GM23338 (cell line): ENCODE data around the gene SLC2A9. TPM values are rescaled to one million over a fixed set of nuclear protein-coding genes. Genes with fewer than 3 reads are reported as not detected.

Source experiments
- ATAC-seq: fragments of 200-7000 bp; cut with Tn5 transposase; 3 replicates; pipeline ENCODE4 v1.9.1; 2020
- DNase-seq: peaks from one replicate; pipeline ENCODE4 v3.0.0-alpha.2; 2015; ENCODE audit warnings: low spot score
- H2AFZ ChIP-seq: fragments of 200-600 bp; sonication (generic); 2 replicates; pipeline ENCODE4 v1.8.0; 2016; ENCODE audit warnings: antibody characterized with exemption, mild to moderate bottlenecking, moderate library complexity
- H3F3A ChIP-seq: fragments of 200-600 bp; sonication (generic); replicated peaks from 2 replicates; pipeline ENCODE4 v1.8.0; 2017; ENCODE audit warnings: antibody characterized with exemption, mixed run types, low read depth
- H3K27ac ChIP-seq: fragments of 200-600 bp; sonication (generic); 2 replicates; pipeline ENCODE4 v1.6.1; 2016; ENCODE audit warnings: low read depth
- H3K27me3 ChIP-seq: fragments of 200-600 bp; sonication (generic); 2 replicates; pipeline ENCODE4 v1.8.0; 2016; ENCODE audit warnings: mild to moderate bottlenecking, mixed run types, moderate library complexity; ENCODE audit not compliant: insufficient read depth
- H3K36me3 ChIP-seq: fragments of 200-600 bp; sonication (generic); 2 replicates; pipeline ENCODE4 v1.8.0; 2016; ENCODE audit warnings: mild to moderate bottlenecking; ENCODE audit not compliant: insufficient read depth
- H3K4me1 ChIP-seq: fragments of 200-600 bp; sonication (generic); 2 replicates; pipeline ENCODE4 v1.8.0; 2016; ENCODE audit warnings: mild to moderate bottlenecking, moderate library complexity; ENCODE audit not compliant: insufficient read depth
- H3K4me2 ChIP-seq: fragments of 200-600 bp; sonication (generic); 2 replicates; pipeline ENCODE4 v1.7.1; 2017; ENCODE audit warnings: mixed run types
- H3K4me3 ChIP-seq: fragments of 200-600 bp; sonication (generic); 2 replicates; pipeline ENCODE4 v1.6.1; 2016; ENCODE audit warnings: mixed run types
- H3K79me2 ChIP-seq: fragments of 200-600 bp; sonication (generic); replicated peaks from 2 replicates; pipeline ENCODE4 v1.8.0; 2017; ENCODE audit warnings: mild to moderate bottlenecking; ENCODE audit not compliant: insufficient read depth
- H3K9me2 ChIP-seq: fragments of 200-600 bp; sonication (generic); 2 replicates; pipeline ENCODE4 v1.8.0; 2017; ENCODE audit not compliant: insufficient read depth
- H4K20me1 ChIP-seq: fragments of 200-600 bp; sonication (generic); replicated peaks from 2 replicates; pipeline ENCODE4 v1.8.0; 2017; ENCODE audit warnings: mild to moderate bottlenecking; ENCODE audit not compliant: insufficient read depth
- H3K27ac Mint-ChIP-seq: 2 replicates; pipeline ENCODE4 v1.8.0; 2020; ENCODE audit warnings: inconsistent platforms, mild to moderate bottlenecking, moderate library complexity, mixed read lengths
- H3K27me3 Mint-ChIP-seq: 3 replicates; pipeline ENCODE4 v1.8.0; 2022; ENCODE audit warnings: low read depth, mild to moderate bottlenecking, moderate library complexity, mixed read lengths, inconsistent platforms; ENCODE audit not compliant: insufficient read depth, poor library complexity
- H3K36me3 Mint-ChIP-seq: 3 replicates; pipeline ENCODE4 v1.8.0; 2021; ENCODE audit warnings: low read depth, mild to moderate bottlenecking, inconsistent platforms, moderate library complexity, mixed read lengths
- H3K4me1 Mint-ChIP-seq: 3 replicates; pipeline ENCODE4 v1.8.0; 2020; ENCODE audit warnings: mild to moderate bottlenecking, inconsistent platforms, mixed read lengths
- H3K4me3 Mint-ChIP-seq: 3 replicates; pipeline ENCODE4 v1.8.0; 2021; ENCODE audit warnings: moderate library complexity, mild to moderate bottlenecking, inconsistent platforms, mixed read lengths
- H3K9me3 Mint-ChIP-seq: 3 replicates; pipeline ENCODE4 v1.8.0; 2020; ENCODE audit warnings: moderate library complexity, mild to moderate bottlenecking, inconsistent platforms, mixed read lengths
- CREB1 ChIP-seq: fragments of 250-450 bp; sonication (Bioruptor Pico); IDR thresholded peaks from 2 replicates; pipeline ENCODE4 v1.5.0; 2020; ENCODE audit warnings: low read depth, mild to moderate bottlenecking, moderate library complexity
- ETS1 ChIP-seq: IDR thresholded peaks from 2 replicates; pipeline ENCODE4 v1.6.1; 2016; ENCODE audit warnings: antibody characterized with exemption
- EZH2 ChIP-seq: fragments of 200-600 bp; sonication (generic); IDR thresholded peaks from one replicate; pipeline ENCODE4 v1.8.0; 2017; ENCODE audit warnings: antibody characterized with exemption, mild to moderate bottlenecking, low read depth; ENCODE audit not compliant: unreplicated experiment
- JUNB ChIP-seq: IDR thresholded peaks from one replicate; pipeline ENCODE4 v1.6.1; 2016; ENCODE audit warnings: antibody characterized with exemption; ENCODE audit not compliant: unreplicated experiment
- NANOG ChIP-seq: IDR thresholded peaks from 2 replicates; pipeline ENCODE4 v1.6.1; 2016; ENCODE audit warnings: antibody characterized with exemption, borderline replicate concordance
- POLR2AphosphoS5 ChIP-seq: IDR thresholded peaks from 2 replicates; pipeline ENCODE4 v1.6.1; 2016; ENCODE audit warnings: antibody characterized with exemption, low read depth
- STAT1 ChIP-seq: IDR thresholded peaks from one replicate; pipeline ENCODE4 v1.6.1; 2016; ENCODE audit warnings: antibody characterized with exemption; ENCODE audit not compliant: unreplicated experiment
- ZNF331 ChIP-seq: fragments of 250-450 bp; sonication (Bioruptor Pico); IDR thresholded peaks from 2 replicates; pipeline ENCODE4 v1.5.0; 2020; ENCODE audit warnings: low read depth, mild to moderate bottlenecking, moderate library complexity
- ZNF462 ChIP-seq: fragments of 250-450 bp; sonication (Bioruptor Pico); IDR thresholded peaks from 2 replicates; pipeline ENCODE4 v1.5.0; 2020; ENCODE audit warnings: mild to moderate bottlenecking, moderate library complexity
- polyA plus RNA-seq: library from polyadenylated mRNA; unstranded; fragments of >200 nt; fragmentation: Nextera tagmentation; extraction: Ambion mirVana; gene quantifications from 2 replicates; pipeline ENCODE4 v1.2.1, GENCODE V29; 2016
- total RNA-seq: library from RNA; depleted of rRNA; stranded (reverse); fragments of >200 nt; shearing (Covaris generic); gene quantifications from 2 replicates; pipeline ENCODE4 v1.2.3, GENCODE V29; 2014

The SLC2A9 gene
- total and polyA plus RNA-seq, 2 experiments from 2014 or later, result 0.21 to 0.40 TPM

GRCh38 chr4:10020106-10020505 is 1.2 kb downstream of the SLC2A9 start (continued):
- TF ChIP-seq ZNF462, result no peak
- TF ChIP-seq ETS1, result no peak
- no peak for TF ChIP-seq JUNB
- no peak for TF ChIP-seq POLR2AphosphoS5
- TF ChIP-seq ZNF331 (CRISPR knock-in tag), result no peak
- TF ChIP-seq EZH2, result no peak
- TF ChIP-seq NANOG, result no peak
- no peak for TF ChIP-seq STAT1

GRCh38 chr4:10019521-10020051 is 1.7 kb downstream of the SLC2A9 start:
- H3K4me3 Mint-ChIP-seq, result peak overlapping the region; percentile 80
- Histone ChIP-seq H3K4me3 (peak overlapping the region; percentile 63), H3K36me3 (no peaks in the 10 kb centered on the region), H3F3A (no peaks in the 10 kb centered on the region), H2AFZ (peak overlapping the region; percentile 100), H3K79me2 (no peaks in the 10 kb centered on the region), H3K9me2 (no peaks in the 10 kb centered on the region), H3K27me3 (peaks cover 8% of the 10 kb centered on the region; the same call in 1 of the 2 replicates), H4K20me1 (no peaks in the 10 kb centered on the region), H3K4me2 (peak overlapping the region; percentile 86), H3K27ac (no peak overlapping the region), H3K4me1 (peaks cover 4% of the 10 kb centered on the region; the same call in 1 of the 2 replicates)
- H3K9me3 Mint-ChIP-seq, result no peaks in the 10 kb centered on the region
- no peak overlapping the region for H3K27ac Mint-ChIP-seq
- no peak for DNase-seq
- ATAC-seq, result no peak
- H3K27me3 Mint-ChIP-seq, result peaks cover 6% of the 10 kb centered on the region
- no peaks in the 10 kb centered on the region for H3K4me1 Mint-ChIP-seq
- no peaks in the 10 kb centered on the region for H3K36me3 Mint-ChIP-seq
- TF ChIP-seq NANOG, result no peak
- TF ChIP-seq EZH2, result no peak
- TF ChIP-seq CREB1 (CRISPR knock-in tag), result no peak
- TF ChIP-seq ZNF462, result no peak
